ENCODE measurements around the gene WNK2.
"Not testable (repeated sequence)": the region's sequence is repeated elsewhere in the genome, so short reads cannot be mapped to it uniquely, and the experiment has no call there.

The WNK2 gene

DNA sequence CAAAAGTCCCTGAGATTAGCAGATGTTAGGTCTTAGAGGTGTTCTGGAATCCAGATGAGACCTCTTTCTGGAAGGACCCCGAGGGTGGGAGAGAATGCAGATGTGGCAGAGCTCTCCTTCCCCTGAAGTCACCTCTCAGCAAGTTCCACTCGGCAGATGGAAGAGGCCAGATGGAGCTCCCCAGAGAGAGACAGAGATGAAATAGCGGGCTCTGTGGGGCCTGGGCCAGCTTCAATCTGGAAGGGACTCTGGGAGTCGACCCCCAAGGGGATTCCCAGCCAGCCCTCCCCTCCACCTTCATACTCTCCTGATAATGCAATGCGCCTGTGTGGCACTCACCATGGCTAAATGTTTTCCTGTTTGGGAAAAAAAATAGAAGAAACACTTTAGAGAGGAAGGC is 60.2 kb downstream of the WNK2 start:
- no peak for DNase-seq

- no peak for DNase-seq
These were observed 60.8 kb downstream of the WNK2 start for GRCh38 chr9:93244510-93245436.

DNA sequence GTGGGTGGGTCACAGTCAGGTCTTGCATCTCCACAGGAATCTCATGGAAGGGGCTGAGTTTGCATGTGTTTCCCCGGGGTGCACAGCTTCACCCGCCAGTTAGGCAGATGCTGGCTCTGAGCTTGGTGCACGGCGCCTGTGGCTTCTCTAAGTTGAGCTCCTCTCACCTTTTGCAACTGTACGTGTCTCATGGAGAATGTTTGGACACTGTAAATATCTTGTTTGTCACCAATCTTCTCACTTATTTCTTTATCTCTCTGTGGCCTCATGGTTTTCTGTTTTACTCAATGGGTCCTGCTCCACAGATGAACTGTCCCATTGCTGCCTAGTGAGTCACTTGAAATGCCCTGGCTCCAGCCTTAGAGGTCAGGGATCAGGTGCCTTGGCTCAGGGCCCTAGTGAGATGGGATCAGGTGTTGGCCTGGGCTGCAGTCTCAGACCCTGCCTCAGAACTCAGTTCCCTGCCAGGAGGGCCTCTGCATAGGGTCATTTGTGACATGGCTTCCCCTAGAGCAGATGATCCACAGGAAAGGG is 61.6 kb downstream of the WNK2 start:
- no peak for DNase-seq

GRCh38 chr9:93246111-93246510 is 62.2 kb downstream of the WNK2 start:
- no peak for DNase-seq

- DNase-seq = no peak
These were observed 62.6 kb downstream of the WNK2 start for GRCh38 chr9:93246526-93246925.

DNA sequence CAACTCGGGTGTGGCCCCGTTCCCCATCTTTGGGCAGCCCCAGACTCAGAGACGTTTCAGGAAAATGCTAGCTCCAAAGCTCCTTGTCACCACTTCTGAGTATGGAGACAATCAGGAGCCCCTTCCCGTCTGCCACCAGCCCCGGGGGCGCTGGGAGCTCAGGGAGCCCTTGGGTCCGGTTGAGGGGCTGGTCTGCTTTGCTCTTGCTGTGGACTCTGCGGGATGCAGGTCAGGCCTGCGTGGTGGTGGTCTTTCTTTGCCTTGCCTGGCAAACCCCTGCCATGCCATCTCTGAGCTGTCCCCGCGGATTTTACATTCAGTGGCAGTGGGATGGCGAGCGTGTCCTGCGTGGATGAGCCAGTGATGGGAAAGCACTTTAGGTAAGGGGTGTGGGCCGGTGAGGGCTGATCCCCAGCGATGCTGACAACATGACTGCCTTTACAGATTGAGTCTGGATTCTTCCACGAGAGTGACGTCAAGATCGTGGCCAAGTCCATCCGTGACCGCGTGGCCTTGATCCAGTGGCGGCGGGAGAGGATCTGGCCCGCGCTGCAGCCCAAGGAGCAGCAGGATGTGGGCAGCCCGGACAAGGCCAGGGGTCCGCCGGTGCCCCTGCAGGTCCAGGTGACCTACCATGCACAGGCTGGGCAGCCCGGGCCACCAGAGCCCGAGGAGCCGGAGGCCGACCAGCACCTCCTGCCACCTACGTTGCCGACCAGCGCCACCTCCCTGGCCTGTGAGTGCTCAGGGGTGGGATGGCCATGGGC is 63.3 kb downstream of the WNK2 start:
- no peak for DNase-seq

- DNase-seq = no peak
These were observed 64.0 kb downstream of the WNK2 start for GRCh38 chr9:93247892-93248291.

- no peak for DNase-seq
These were observed 64.6 kb downstream of the WNK2 start for GRCh38 chr9:93248386-93249040.

DNA sequence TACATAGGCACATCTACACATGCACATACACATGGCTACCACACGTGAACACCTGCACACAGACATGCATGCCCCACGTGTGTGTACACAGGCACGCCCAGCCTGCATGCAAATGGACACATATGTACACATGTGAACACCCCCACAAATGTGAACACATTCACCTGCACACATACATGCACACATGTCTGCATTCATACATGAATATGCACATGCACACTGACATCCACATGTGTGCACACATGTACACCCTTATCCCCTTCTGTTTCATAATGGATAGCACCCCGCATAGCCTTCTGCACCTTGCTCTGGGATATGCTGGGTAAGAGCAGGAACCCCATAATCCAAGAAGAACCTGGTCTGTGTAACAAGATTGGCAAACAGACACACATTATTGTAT is 66.2 kb downstream of the WNK2 start:
- no peak for DNase-seq

DNA sequence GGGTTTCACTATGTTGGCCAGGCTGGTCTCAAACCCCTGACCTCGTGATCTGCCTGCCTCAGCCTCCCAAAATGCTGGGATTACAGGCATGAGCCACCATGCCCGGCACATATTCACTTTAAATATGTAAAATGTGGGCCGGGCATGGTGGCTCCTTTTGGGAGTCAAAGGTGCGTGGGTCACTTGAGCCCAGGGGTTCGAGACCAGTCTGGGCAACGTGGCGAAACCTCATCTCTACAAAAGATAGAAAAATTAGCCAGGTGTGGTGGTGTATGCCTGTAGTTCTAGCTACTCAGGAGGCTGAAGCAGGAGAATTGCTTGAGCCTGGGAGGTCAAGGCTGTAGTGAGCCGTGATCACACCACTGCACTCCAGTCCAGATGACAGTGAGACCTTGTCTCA is 67.4 kb downstream of the WNK2 start:
- DNase-seq = not testable (repeated sequence)

DNA sequence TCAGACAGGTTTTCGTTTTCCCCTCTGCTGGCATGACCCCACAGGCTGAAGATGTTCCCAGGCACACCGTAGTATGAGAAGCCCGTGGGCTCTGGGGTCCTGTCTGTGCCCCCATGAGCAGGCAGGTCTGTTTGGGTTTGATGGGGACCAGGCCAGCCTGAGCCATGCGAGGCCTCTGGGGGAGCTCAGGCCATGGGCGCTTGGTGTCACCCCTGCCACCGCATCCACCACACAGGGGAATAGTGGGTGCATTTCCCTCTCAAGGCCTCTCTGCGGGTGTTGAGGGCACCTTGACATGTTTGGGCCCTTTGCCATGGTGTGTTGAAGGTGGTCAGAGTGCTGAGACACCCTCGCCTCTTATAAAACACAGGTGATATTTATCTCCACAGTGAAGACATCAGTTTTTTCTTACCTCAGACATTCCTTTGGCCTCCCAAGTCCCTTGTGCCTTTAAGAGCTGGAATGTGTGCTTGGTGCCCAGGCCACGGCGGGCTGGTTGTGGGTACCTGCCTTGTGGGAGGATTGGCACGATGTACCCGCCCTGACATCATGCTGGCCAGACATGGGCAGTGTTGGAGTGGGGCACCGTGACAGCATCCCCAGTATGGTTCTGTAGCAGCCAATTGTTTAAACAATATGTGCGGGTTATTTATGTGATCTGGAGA is 68.3 kb downstream of the WNK2 start:
- DNase-seq = no peak

GRCh38 chr9:93252781-93253530 is 69.0 kb downstream of the WNK2 start:
- no peak for DNase-seq

DNA sequence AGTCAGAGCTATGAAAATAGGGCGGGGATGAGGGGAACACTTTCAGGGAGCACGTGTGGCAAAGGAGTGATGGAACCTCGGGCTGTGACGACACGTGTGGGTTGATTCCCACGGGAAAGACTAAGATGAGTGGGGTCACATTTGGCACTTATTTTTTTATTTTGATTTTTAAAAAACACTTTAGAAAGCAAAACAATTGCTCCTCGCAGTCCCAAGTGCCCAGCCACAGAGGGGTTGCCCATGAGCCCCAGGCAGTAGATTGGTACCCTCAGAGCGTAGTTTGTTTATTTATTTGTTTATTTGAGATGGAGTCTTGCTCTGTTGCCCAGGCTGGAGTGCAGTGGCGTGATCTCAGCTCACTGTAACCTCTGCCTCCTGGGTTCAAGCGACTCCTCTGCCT is 69.7 kb downstream of the WNK2 start:
- no peak for DNase-seq

GRCh38 chr9:93254061-93254481 is 70.1 kb downstream of the WNK2 start:
- DNase-seq = no peak

DNA sequence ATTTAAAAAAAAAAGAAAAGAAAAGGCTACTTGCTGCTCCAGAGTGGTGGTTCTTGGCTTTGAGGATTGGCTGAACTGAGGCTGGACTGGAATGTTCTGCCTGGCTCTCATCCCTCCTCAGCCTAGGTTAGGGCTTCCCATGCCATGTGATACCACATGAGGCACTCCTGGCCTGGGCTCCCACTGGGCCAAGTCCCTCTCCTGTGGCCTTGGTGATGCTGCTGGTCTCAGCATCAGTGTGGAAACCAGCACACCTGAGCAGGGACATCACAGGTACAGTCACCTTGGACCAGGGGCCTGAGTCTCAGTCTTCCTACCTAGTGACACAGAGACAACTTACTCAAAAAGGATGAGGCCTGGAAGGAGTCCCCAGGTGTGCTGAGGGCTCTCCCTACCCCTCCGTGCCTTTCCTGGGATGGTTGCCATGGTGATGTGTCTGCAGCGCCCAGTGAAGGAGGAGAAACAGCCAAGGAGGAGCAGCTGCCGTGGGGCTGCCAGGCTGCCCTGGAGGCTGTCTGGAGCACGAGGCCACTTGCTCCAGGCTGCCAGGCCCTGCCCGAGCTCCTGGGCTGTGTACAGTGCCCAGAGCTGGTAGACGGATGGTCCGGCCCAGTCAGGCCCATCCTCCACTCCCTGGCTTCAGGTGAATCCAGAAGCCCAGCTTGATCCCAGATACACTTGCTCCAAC is 71.0 kb downstream of the WNK2 start:
- DNase-seq = no peak

DNA sequence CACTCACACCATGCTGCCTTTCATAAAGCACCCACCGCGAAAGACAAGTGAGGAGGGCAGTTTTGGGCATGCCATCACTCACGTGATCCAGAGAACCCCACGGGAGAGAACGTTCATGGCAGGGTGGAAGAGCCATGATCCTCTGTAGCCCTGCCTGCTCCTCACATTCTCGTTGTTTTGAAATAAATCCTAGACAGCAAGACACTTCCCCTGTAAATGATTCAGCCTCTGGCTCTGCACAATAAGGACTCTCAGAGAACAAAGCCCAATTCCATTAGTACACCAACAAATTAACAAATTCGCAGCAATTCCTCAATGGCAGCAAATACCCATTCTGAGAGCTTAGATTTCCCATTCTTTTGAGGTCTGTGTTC is 71.5 kb downstream of the WNK2 start:
- no peak for DNase-seq

- no peak for DNase-seq
These were observed 72.3 kb downstream of the WNK2 start for GRCh38 chr9:93255994-93256877.

GRCh38 chr9:93256878-93257807 is 73.2 kb downstream of the WNK2 start:
- DNase-seq = no peak

DNA sequence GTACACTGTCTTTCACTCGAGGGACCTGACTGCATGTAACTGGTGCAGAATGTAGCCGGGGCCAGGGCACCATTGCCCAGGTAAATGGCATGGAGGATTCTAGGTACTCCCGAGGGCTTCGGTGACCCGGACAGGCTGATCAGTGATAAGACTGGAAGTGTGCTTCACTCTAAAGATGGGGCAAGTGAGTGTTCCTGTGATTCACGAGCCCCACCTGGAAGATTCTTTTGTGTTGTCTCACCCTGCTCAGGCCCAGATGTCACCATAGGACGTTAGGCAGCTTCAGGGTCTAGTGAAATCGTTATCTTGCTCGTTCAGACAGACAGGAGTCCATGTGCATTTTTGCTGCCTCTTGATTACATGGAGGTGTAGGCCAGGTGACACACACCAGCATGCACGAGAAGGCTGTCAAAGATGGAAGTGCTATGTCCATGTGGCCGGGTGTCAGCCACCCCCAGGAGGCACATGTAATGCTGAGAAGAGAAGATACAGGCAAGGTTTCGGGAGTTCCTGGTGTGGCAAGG is 73.9 kb downstream of the WNK2 start:
- DNase-seq = no peak
